Cardiac septum (tissue), 1 donor: ENCODE results near the gene TRMT61B. TPM values are rescaled to one million over a fixed set of nuclear protein-coding genes. Genes with fewer than 3 reads are reported as not detected.

Experiments
- DNase-seq: peaks from one replicate; pipeline ENCODE4 v3.0.0-alpha.2; 2020; ENCODE audit warnings: low spot score
- intact Hi-C: fragments of 100-400 bp; cut with DNase I; formaldehyde crosslinking; loops from one replicate; pipeline ENCODE4 v1.14.0; 2022
- long read RNA-seq: library from polyadenylated mRNA; unstranded; transcript quantifications from one replicate; pipeline ENCODE4 v2.0.0, GENCODE V29; 2021
- total RNA-seq: library from RNA; stranded (reverse); fragmentation: NEBNext Ultra II Directional; extraction: Animal tissue kit (Norgen Biotek cat#: 25700); gene quantifications from one replicate; pipeline ENCODE4 v1.2.1, GENCODE V29; 2021
- donor health status: DM: no; HTN: no; CAD: no.

Gene TRMT61B
- total RNA-seq: 18.2 TPM
- long read RNA-seq, transcript TRMT61B-201 (7 exons, 1,836 nt): major isoform, 22 of 27 reads
- long read RNA-seq, partial matches to known transcripts: 0 of 27 reads
- long read RNA-seq, other reads (novel, unspliced or antisense): 5 of 27 reads

- peak; percentile 97 for DNase-seq
- intact Hi-C loops: loop anchor here (1.0 kb wide), 1 partner anchor 24 kb away; the partner anchor contains the start of gene WDR43
Observed at GRCh38 chr2:28870146-28870891, at the start of gene TRMT61B. Gene TRMT61B (minus strand): TSS chr2:28870309. CDS start chr2:28870277, 32 bp downstream.

DNA sequence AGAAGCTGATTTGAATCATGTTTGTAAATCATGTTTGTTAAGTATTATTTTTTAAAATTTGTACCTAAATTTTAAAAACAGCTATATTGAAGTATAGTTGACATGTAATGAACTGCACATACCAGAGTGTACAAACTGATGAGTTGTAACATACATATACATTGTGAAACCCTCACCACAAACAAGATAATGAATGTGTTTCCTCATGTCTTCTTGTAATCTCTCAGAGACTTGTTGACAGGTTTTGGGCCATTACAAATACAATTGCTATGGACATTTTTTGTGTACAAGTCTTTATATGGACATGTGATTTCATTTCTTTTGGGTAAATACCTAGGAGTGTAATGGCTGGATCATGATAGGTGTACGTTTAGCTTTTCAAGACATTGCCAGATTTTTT is 45.8 kb upstream of the TRMT61B start:
- intact Hi-C loops: no loop called here
- no peak for DNase-seq

DNA sequence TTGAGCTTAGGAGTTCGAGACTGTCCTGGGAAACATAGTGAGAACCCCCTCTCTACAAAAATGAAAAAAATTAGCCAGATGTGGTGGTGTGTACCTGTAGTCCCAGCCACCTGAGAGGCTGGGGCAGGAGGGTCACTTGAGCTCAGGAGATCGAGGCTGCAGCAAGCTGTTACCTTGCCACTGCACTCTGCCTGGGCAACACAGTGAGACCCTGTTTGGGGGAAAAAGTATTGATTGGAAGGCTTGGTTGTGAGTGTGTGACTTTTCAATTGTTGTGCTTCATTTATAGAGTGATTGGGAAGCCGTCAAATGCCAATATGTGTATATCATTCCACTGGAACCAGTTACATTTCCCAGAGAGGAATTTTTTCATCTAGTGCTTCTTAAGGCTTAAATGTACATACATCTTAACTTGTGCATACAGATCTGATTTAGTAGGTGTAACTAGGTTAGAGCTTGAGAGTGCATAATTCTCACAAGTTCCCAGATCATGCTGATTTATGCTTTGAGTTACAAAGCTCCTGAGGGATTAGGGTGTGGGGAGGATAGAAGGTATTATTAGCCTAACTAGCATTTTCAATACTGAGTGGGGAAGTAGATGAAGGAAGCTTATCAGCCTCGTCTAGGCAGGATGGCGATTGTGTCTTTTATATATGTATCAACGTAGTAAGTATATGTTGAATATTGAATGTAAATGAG is 39.7 kb upstream of the TRMT61B start:
- intact Hi-C loops: no loop called here
- no peak for DNase-seq

- DNase-seq: no peak
- intact Hi-C loops: no loop called here
Observed at GRCh38 chr2:28908172-28908571, 38.1 kb upstream of the TRMT61B start.

GRCh38 chr2:28906821-28907220 is 36.7 kb upstream of the TRMT61B start:
- intact Hi-C loops: no loop called here

GRCh38 chr2:28906376-28906775 is 36.3 kb upstream of the TRMT61B start:
- intact Hi-C loops: no loop called here

More at GRCh38 chr2:28906821-28907220, 36.7 kb upstream of the TRMT61B start:
- no peak for DNase-seq

GRCh38 chr2:28905533-28905932 is 35.4 kb upstream of the TRMT61B start:
- intact Hi-C loops: no loop called here
- no peak for DNase-seq

More at GRCh38 chr2:28906376-28906775, 36.3 kb upstream of the TRMT61B start:
- DNase-seq: no peak

DNA sequence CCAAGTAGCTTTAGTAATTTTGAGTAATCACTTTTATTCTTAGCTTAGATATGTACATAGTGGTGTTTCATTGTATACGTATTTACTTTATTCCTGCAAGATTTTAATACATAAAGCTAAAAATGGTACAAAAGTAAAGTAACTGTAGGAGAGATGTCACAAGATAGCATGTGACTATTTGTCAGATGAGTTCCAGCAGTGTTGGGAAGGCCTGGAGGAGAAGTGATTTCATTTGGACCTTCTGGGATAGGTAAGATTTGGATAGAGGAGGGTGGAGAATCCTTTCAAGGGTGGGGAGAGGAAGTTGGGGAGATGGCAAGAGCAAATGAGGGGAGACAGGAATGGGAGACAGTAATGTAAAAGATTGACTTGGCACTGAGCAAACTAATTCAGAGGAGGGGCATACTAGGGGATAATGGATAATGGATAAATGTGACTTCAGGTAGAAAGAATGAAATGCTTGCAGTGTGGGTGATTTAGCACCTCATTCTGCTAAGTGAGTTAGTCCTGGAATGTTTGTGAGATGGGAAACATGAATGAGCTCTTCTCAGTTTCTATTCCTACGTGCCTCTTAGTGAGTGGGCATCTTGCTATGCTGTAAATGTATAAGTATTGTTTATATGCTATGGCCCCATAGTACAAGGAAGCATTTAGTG is 34.8 kb upstream of the TRMT61B start:
- no peak for DNase-seq
- intact Hi-C loops: no loop called here

- intact Hi-C loops: no loop called here
- no peak for DNase-seq
Observed at GRCh38 chr2:28904295-28904694, 34.2 kb upstream of the TRMT61B start.

DNA sequence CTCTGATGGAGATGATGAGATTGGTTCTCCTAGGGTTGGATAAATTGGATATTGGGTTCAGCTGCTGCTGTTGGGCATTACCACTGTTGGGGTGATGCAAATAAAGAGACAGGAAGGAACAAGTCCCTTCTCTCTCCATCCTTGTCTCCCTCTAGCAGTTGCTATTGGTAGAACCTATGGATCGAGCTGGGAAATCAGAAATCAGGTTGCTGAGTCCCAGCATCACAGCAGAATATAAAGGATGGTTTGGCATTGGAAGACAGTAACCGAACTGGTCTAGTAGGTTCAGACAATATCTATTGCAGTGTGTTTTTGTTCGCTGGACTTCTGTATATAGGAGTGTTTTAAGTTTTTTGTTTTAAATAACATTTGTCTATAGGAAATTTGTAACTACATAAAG is 32.5 kb upstream of the TRMT61B start:
- DNase-seq: no peak
- intact Hi-C loops: no loop called here

DNA sequence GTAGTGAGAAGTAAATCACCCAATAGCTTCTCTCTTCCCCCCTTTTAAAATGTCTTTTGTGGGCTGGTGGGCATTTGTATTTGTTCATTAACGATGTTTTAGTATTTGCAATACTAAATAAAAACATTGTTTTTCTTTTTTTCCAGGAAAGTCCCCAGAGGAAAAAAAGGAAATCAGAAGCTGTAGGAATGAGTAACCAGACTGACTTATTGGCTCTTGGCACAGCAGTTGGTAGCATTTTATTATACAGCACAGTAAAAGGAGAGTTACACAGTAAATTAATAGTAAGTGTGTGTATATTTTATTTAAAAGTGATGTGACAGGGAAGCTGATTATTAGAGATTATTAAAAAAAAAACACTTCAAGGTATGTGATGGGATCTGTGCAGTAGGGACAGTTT is 31.7 kb upstream of the TRMT61B start:
- intact Hi-C loops: no loop called here
- DNase-seq: no peak

- intact Hi-C loops: no loop called here
- no peak for DNase-seq
Observed at GRCh38 chr2:28901202-28901601, 31.1 kb upstream of the TRMT61B start.

- intact Hi-C loops: loop anchor here (10.0 kb wide), 3 partner anchors 143 to 333 kb away; partner anchors contain the start of gene PPP1CB
- DNase-seq: no peak
Observed at GRCh38 chr2:28898048-28898447, 27.9 kb upstream of the TRMT61B start.

GRCh38 chr2:28896906-28897305 is 26.8 kb upstream of the TRMT61B start:
- DNase-seq: no peak
- intact Hi-C loops: loop anchor here (10.0 kb wide), 3 partner anchors 142 to 332 kb away; partner anchors contain the start of gene PPP1CB

DNA sequence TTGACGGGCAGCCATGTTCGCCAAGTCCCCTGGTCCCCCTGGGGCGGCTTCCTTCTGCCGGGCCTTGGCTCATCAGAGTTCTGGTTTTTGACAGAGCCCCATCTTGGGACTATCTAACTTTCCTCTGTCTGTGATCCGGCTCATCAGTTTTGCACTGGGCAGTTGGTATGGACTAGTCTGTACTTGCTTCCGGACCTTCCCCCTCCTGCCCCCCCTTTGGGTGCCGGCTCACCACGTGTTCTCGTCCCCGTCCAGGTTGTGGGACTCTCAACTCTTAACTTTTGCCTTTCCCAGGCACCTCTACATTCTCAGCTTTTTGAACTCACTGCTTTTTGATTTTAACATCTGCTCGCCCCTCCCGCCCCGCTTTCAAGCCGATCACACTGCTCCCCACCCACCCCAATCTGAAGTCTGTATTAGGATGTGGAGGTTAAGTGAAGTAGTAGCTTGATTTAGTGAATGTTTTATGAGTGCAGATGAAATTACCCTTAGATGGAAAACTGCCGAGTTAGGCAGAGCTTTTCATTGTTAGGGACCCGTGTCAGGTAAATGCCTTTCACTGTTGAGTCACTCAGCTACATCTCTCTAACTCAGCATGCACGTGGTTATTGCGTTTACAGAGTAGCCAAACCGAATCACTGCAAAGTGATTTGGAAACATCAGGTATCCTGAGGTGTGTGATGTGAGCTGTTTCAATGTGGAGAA is 25.2 kb upstream of the TRMT61B start:
- peak; percentile 75 for DNase-seq
- intact Hi-C loops: loop anchor here (10.0 kb wide), 3 partner anchors 141 to 331 kb away; partner anchors contain the start of gene PPP1CB

DNA sequence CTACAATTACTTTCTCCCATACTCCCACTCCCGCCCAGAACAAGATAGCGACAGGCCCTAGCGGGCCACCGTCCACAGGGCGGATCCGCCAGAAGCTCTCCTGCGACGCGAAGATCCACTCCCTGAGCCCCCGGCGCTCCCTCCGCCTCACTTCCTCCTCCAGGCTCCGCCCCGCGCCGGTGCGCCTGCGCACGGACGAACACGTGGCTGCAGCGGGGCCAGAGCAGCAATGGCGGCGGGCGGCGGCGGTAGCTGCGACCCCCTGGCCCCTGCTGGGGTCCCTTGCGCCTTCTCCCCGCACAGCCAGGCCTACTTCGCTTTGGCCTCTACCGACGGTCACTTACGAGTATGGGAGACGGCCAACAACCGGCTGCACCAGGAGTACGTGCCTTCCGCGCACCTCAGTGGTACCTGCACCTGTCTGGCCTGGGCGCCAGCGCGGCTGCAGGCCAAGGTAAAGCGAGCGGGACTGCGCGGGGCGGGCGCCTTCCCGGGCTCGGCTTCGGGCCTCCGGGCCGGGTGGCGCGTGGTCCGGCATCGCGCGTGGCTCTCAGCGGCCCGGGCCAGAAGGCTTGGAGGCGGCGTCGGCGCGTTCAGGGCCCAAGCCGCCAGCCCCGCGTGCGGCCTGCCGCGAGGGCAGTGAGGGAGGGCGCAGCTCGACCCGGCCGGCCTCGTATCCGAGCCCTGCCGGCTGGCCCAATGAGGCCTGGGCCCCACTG is 24.5 kb upstream of the TRMT61B start, which contains the start of gene WDR43:
WDR43 (plus strand) TSS at position 198 of the 719 bp plus-strand sequence; CDS start at position 230, 32 bp downstream.
- DNase-seq: peak; percentile 99
- intact Hi-C loops: loop anchor here (1.0 to 10.0 kb wide), 4 partner anchors 24 to 330 kb away; partner anchors contain the start of genes PPP1CB and TRMT61B

GRCh38 chr2:28893488-28893887 is 23.4 kb upstream of the TRMT61B start:
- no peak for DNase-seq

DNA sequence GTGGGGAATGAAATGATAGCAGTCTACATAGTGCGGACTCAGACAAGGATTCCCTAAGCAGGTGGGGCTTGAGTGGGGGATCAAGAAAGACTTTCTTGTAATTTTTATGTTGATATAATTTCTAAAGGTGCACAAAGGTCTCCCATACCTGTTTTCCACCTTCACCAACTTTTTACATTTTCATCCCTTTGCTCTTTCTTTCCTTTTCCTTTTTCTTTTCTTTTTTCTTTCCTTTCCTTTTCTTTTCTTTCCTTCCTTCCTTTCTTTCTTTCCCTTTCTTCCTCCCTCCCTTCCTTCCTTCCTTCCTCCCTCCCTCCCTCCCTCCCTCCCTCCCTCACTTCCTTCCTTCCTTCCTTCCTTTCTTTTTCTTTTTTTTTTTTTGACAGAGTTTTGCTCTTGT is 10.1 kb upstream of the TRMT61B start:
- no peak for DNase-seq
- intact Hi-C loops: no loop called here

More at GRCh38 chr2:28893488-28893887, 23.4 kb upstream of the TRMT61B start:
- intact Hi-C loops: loop anchor here (10.0 kb wide), 3 partner anchors 139 to 329 kb away; partner anchors contain the start of gene PPP1CB
